H1 (cell line): ENCODE results near the gene INTS6. TPM values are rescaled to one million over a fixed set of nuclear protein-coding genes. Genes with fewer than 3 reads are reported as not detected.

Source experiments
- CTCF ChIA-PET: fragments of 300-600 bp; sonication (Branson Sonifier 250); formaldehyde crosslinking; loops from one replicate; lab custom pipeline; 2021; ENCODE audit not compliant: partially characterized antibody; lab: Charles Lee
- POLR2A ChIA-PET: fragments of 300-600 bp; sonication (Branson Sonifier 250); formaldehyde crosslinking; loops from one replicate; lab custom pipeline; 2021; ENCODE audit warnings: inconsistent platforms; ENCODE audit not compliant: partially characterized antibody; lab: Charles Lee
- DNase-seq, 2 experiments: peaks; one replicate each; pipeline versions ENCODE4 v3.0.0 to v3.0.0-alpha.2; 2010 to 2022; ENCODE audit warnings: low spot score in 2 of 2, low read depth in 1 of 2, mixed read lengths in 1 of 2
- FAIRE-seq: peaks from 2 replicates; lab custom pipeline; 2011; peaks lifted over from hg19 to GRCh38; lab: Jason Lieb, UNC
- H2AFZ ChIP-seq: 2 replicates; pipeline ENCODE4 v1.8.1; 2012; ENCODE audit warnings: low read length, inconsistent platforms
- H2AK5ac ChIP-seq: 2 replicates; pipeline ENCODE4 v1.6.1; 2013; ENCODE audit warnings: low read depth, low read length
- H2BK120ac ChIP-seq: replicated peaks from 2 replicates; pipeline ENCODE3; 2013; ENCODE audit warnings: low read depth, low read length, inconsistent platforms
- H2BK12ac ChIP-seq: 2 replicates; pipeline ENCODE4 v1.6.1; 2013; ENCODE audit warnings: low read depth, low read length
- H2BK15ac ChIP-seq: 2 replicates; pipeline ENCODE4 v1.6.1; 2013; ENCODE audit warnings: low read length
- H2BK20ac ChIP-seq: 2 replicates; pipeline ENCODE4 v1.6.1; 2013; ENCODE audit warnings: low read length
- H2BK5ac ChIP-seq: 2 replicates; pipeline ENCODE4 v1.6.1; 2013; ENCODE audit warnings: low read depth, low read length
- H3K14ac ChIP-seq: 2 replicates; pipeline ENCODE4 v1.6.1; 2013; ENCODE audit warnings: inconsistent platforms; ENCODE audit not compliant: insufficient read length
- H3K18ac ChIP-seq: 2 replicates; pipeline ENCODE4 v1.6.1; 2013; ENCODE audit warnings: low read length; ENCODE audit errors: extremely low read depth
- H3K23ac ChIP-seq: 2 replicates; pipeline ENCODE4 v1.6.1; 2013; ENCODE audit warnings: inconsistent platforms; ENCODE audit not compliant: insufficient read length
- H3K23me2 ChIP-seq: 2 replicates; pipeline ENCODE4 v1.6.1; 2013; ENCODE audit warnings: low read depth, low read length
- H3K27ac ChIP-seq: 2 replicates; pipeline ENCODE4 v1.6.1; 2011; ENCODE audit warnings: low read depth, low read length, inconsistent platforms
- H3K27me3 ChIP-seq, 4 experiments: replicated peaks in 1 of 4; 1 replicate in 1 of 4; 2 replicates in 3 of 4; pipeline versions ENCODE4 v1.6.1 to v1.8.1; 2011 to 2013; ENCODE audit warnings: low read length in 3 of 4, mild to moderate bottlenecking in 3 of 4, inconsistent platforms in 2 of 4, mixed read lengths in 2 of 4, moderate library complexity in 1 of 4; ENCODE audit not compliant: control insufficient read depth in 3 of 4, insufficient read depth in 3 of 4; ENCODE audit errors: extremely low read depth in 1 of 4
- H3K36me3 ChIP-seq, 4 experiments: 2 replicates each; pipeline versions ENCODE4 v1.6.1 to v1.8.1; 2011 to 2013; ENCODE audit warnings: mild to moderate bottlenecking in 4 of 4, low read length in 3 of 4, moderate library complexity in 2 of 4, control low read depth in 1 of 4, inconsistent platforms in 1 of 4; ENCODE audit not compliant: insufficient read depth in 4 of 4, control insufficient read depth in 2 of 4
- H3K4ac ChIP-seq: replicated peaks from 2 replicates; pipeline ENCODE3; 2013; ENCODE audit warnings: low read length, low read depth, mixed read lengths, inconsistent platforms; ENCODE audit not compliant: insufficient read length
- H3K4me1 ChIP-seq, 4 experiments: replicated peaks in 1 of 4; 1 replicate in 1 of 4; 2 replicates in 3 of 4; pipeline versions ENCODE4 v1.6.1 to v1.8.1; 2011 to 2013; ENCODE audit warnings: low read length in 3 of 4, inconsistent platforms in 2 of 4, mixed read lengths in 1 of 4; ENCODE audit not compliant: insufficient read depth in 4 of 4, control insufficient read depth in 3 of 4
- H3K4me2 ChIP-seq, 2 experiments: 2 replicates each; pipeline versions ENCODE4 v1.6.1 to v1.8.1; 2011 to 2013; ENCODE audit warnings: low read depth in 2 of 2, low read length in 2 of 2, control low read depth in 1 of 2, inconsistent platforms in 1 of 2, mild to moderate bottlenecking in 1 of 2; ENCODE audit not compliant: insufficient read depth in 1 of 2
- H3K4me3 ChIP-seq, 4 experiments: fragments of 200-600, 300-600 bp in 1 of 4; sonication (generic), shearing (Covaris generic), sonication (Bioruptor Twin) in 1 of 4; 2 replicates each; pipeline versions ENCODE4 v1.5.1 to v1.8.1; 2011 to 2016; ENCODE audit warnings: low read length in 4 of 4, low read depth in 3 of 4, control low read depth in 2 of 4, inconsistent platforms in 2 of 4, mild to moderate bottlenecking in 2 of 4, mixed read lengths in 1 of 4, moderate library complexity in 1 of 4; ENCODE audit not compliant: insufficient read depth in 2 of 4; ENCODE audit errors: extremely low read depth in 1 of 4
- H3K56ac ChIP-seq: replicated peaks from 2 replicates; pipeline ENCODE3; 2013; ENCODE audit warnings: low read depth, mild to moderate bottlenecking, mixed read lengths, low read length, inconsistent platforms; ENCODE audit not compliant: insufficient read length
- H3K79me1 ChIP-seq: 2 replicates; pipeline ENCODE4 v1.6.1; 2013; ENCODE audit warnings: low read depth, low read length, control low read depth
- H3K79me2 ChIP-seq, 2 experiments: 2 replicates each; pipeline versions ENCODE4 v1.6.1 to v1.8.1; 2012 to 2013; ENCODE audit warnings: low read length in 2 of 2, mild to moderate bottlenecking in 2 of 2, inconsistent platforms in 1 of 2; ENCODE audit not compliant: insufficient read depth in 2 of 2, control insufficient read depth in 1 of 2
- H3K9ac ChIP-seq, 4 experiments: replicated peaks in 1 of 4; 1 replicate in 1 of 4; 2 replicates in 3 of 4; pipeline versions ENCODE4 v1.6.1 to v1.8.1; 2011 to 2013; ENCODE audit warnings: low read depth in 3 of 4, low read length in 3 of 4, control low read depth in 2 of 4, mild to moderate bottlenecking in 2 of 4, moderate library complexity in 2 of 4, inconsistent platforms in 1 of 4; ENCODE audit errors: extremely low read depth in 1 of 4
- H3K9me3 ChIP-seq, 2 experiments: 2 replicates each; pipeline versions ENCODE4 v1.6.1 to v1.8.1; 2012 to 2013; ENCODE audit warnings: mild to moderate bottlenecking in 2 of 2, moderate library complexity in 2 of 2, control low read depth in 1 of 2, inconsistent platforms in 1 of 2, low read depth in 1 of 2, low read length in 1 of 2, mixed read lengths in 1 of 2; ENCODE audit not compliant: insufficient read depth in 2 of 2
- H4K20me1 ChIP-seq, 2 experiments: replicated peaks in 1 of 2; 2 replicates each; pipeline versions ENCODE3 to v1.8.1; 2011 to 2013; ENCODE audit warnings: inconsistent platforms in 2 of 2, low read length in 2 of 2, mild to moderate bottlenecking in 1 of 2; ENCODE audit not compliant: insufficient read depth in 2 of 2, control insufficient read depth in 1 of 2
- H4K5ac ChIP-seq: 2 replicates; pipeline ENCODE4 v1.6.1; 2013; ENCODE audit warnings: low read length, low read depth, mixed read lengths, inconsistent platforms; ENCODE audit not compliant: insufficient read length
- H4K8ac ChIP-seq: 2 replicates; pipeline ENCODE4 v1.8.0; 2013; ENCODE audit warnings: mild to moderate bottlenecking, moderate library complexity, low read length, inconsistent platforms; ENCODE audit not compliant: insufficient read depth; ENCODE audit errors: extremely low read depth
- H4K91ac ChIP-seq: replicated peaks from 2 replicates; pipeline ENCODE3; 2013; ENCODE audit warnings: low read length, mixed read lengths, inconsistent platforms; ENCODE audit not compliant: insufficient read length
- ASH2L ChIP-seq: fragments of 200-600, 300-600 bp; sonication (generic); IDR thresholded peaks from one replicate; pipeline ENCODE4 v1.7.1; 2017; ENCODE audit warnings: low read length
- RBBP5 ChIP-seq: IDR thresholded peaks from 2 replicates; pipeline ENCODE4 v1.7.1; 2012; ENCODE audit warnings: low read depth, mild to moderate bottlenecking, inconsistent platforms, low read length, moderate library complexity, borderline replicate concordance
- polyA plus RNA-seq, 7 experiments: library from polyadenylated mRNA; depleted of rRNA in 3 of 7; stranded (reverse) in 5 of 7; unstranded in 2 of 7; fragments of >200 nt in 5 of 7; fragments of 200-250 nt in 2 of 7; gene quantifications; 1 replicate in 5 of 7; 2 replicates in 1 of 7; 4 replicates in 1 of 7; pipeline versions ENCODE4 v1.2.1 to v1.2.3, GENCODE V29; 2011 to 2013; ENCODE audit warnings: missing spikeins in 2 of 7, mixed read lengths in 2 of 7
- total RNA-seq: library from RNA; stranded (reverse); fragmentation: NEBNext Ultra II Directional; extraction: Animal tissue kit (Norgen Biotek cat#: 25700); gene quantifications from 2 replicates; pipeline ENCODE4 v1.2.1, GENCODE V29; 2021

Gene INTS6
- total and polyA plus RNA-seq, 2 of the 8 experiments (the other 6 are each of a cell fraction or from before 2014, with no cell fraction given), result 12.6 to 42.8 TPM

GRCh38 chr13:51416107-51416506 is 36.7 kb downstream of the INTS6 start:
- ChIA-PET CTCF (no interaction called here), POLR2A (interaction anchor here (1.0 kb wide), 1 partner anchor 10 kb away, joined by 3 read pairs; no protein-coding TSS in a partner anchor)
- Histone ChIP-seq H3K4ac (no peak overlapping the region), H3K79me2 (peaks cover 0 to 92% of the 10 kb centered on the region in 2 experiments; a peak in 2 of 4 replicates), H2BK20ac (no peak overlapping the region), H4K91ac (no peak overlapping the region), H3K36me3 (peaks cover 0 to 47% (median 23%) of the 10 kb centered on the region in 4 experiments; a peak in 5 of 8 replicates), H3K4me3 (no peak overlapping the region), H3K4me1 (peaks cover 0 to 7% (median 2%) of the 10 kb centered on the region in 4 experiments; a peak in 4 of 7 replicates), H3K18ac (no peak overlapping the region), H3K9ac (no peak overlapping the region), H2AFZ (no peak overlapping the region), H3K14ac (no peak overlapping the region), H2BK120ac (no peak overlapping the region), H2BK12ac (no peak overlapping the region), H3K79me1 (0 out of 2 replicates have a peak, but pooled peaks cover 3% of the 10 kb centered on the region), H2BK15ac (no peak overlapping the region), H3K23ac (no peak overlapping the region), H3K4me2 (no peak overlapping the region), H3K56ac (no peak overlapping the region), H4K8ac (no peak overlapping the region), H2BK5ac (no peak overlapping the region), H3K23me2 (no peaks in the 10 kb centered on the region; the same call in none of the 2 replicates), H2AK5ac (no peak overlapping the region), H4K20me1 (peaks cover 0 to 2% of the 10 kb centered on the region in 2 experiments), H3K27ac (no peak overlapping the region), H3K27me3 (no peaks in the 10 kb centered on the region), H3K9me3 (peaks cover 15% of the 10 kb centered on the region in 2 experiments; a peak in 3 of 4 replicates), H4K5ac (no peak overlapping the region)
- no peak for DNase-seq
- TF ChIP-seq RBBP5 (no peak), ASH2L (no peak)
- FAIRE-seq, result no peak
